KMS-11 (cell line): ENCODE results near the gene PHAF1.

Experiments
- H2AFZ ChIP-seq: fragments of 200-600 bp; sonication (generic); 2 replicates; pipeline ENCODE4 v1.6.1; 2016; ENCODE audit warnings: antibody characterized with exemption, mixed run types, low read depth
- H3K27ac ChIP-seq: fragments of 200-600 bp; sonication (generic); 2 replicates; pipeline ENCODE4 v1.6.1; 2016; ENCODE audit warnings: mild to moderate bottlenecking, mixed run types
- H3K27me3 ChIP-seq: fragments of 200-600 bp; sonication (generic); 2 replicates; pipeline ENCODE4 v1.6.1; 2017; ENCODE audit warnings: mild to moderate bottlenecking, low read depth, mixed run types, moderate library complexity; ENCODE audit not compliant: insufficient read depth
- H3K36me3 ChIP-seq: fragments of 200-600 bp; sonication (generic); 2 replicates; pipeline ENCODE4 v1.6.1; 2017; ENCODE audit warnings: mild to moderate bottlenecking, mixed run types; ENCODE audit not compliant: insufficient read depth
- H3K4me1 ChIP-seq: fragments of 200-600 bp; sonication (generic); 2 replicates; pipeline ENCODE4 v1.6.1; 2016; ENCODE audit warnings: mild to moderate bottlenecking, low read depth, mixed run types; ENCODE audit not compliant: poor library complexity, severe bottlenecking
- H3K4me2 ChIP-seq: fragments of 200-600 bp; sonication (generic); 2 replicates; pipeline ENCODE4 v1.7.0; 2016; ENCODE audit warnings: mild to moderate bottlenecking, mixed run types
- H3K4me3 ChIP-seq: fragments of 200-600 bp; sonication (generic); IDR thresholded peaks from 2 replicates; pipeline ENCODE4 v1.6.1; 2017; ENCODE audit warnings: low read depth, low read length, mixed read lengths; ENCODE audit not compliant: insufficient read depth
- H3K79me2 ChIP-seq: fragments of 200-600 bp; sonication (generic); 2 replicates; pipeline ENCODE4 v1.6.1; 2016; ENCODE audit warnings: low read depth, mixed run types; ENCODE audit not compliant: insufficient read depth
- H3K9ac ChIP-seq: fragments of 200-600 bp; sonication (generic); 2 replicates; pipeline ENCODE4 v1.6.1; 2016; ENCODE audit warnings: mild to moderate bottlenecking, mixed run types
- H4K20me1 ChIP-seq: fragments of 200-600 bp; sonication (generic); 2 replicates; pipeline ENCODE4 v1.6.1; 2016; ENCODE audit warnings: mild to moderate bottlenecking, mixed run types; ENCODE audit not compliant: insufficient read depth
- TF ChIP-seq, protein P1 (sequence below): fragments of 200-600 bp; sonication (generic); conservative IDR thresholded peaks from 2 replicates; pipeline ENCODE4 v1.6.1; 2017; ENCODE audit warnings: low read depth, mild to moderate bottlenecking, antibody characterized with exemption, low read length, moderate library complexity, mixed read lengths

PHAF1 gene

DNA sequence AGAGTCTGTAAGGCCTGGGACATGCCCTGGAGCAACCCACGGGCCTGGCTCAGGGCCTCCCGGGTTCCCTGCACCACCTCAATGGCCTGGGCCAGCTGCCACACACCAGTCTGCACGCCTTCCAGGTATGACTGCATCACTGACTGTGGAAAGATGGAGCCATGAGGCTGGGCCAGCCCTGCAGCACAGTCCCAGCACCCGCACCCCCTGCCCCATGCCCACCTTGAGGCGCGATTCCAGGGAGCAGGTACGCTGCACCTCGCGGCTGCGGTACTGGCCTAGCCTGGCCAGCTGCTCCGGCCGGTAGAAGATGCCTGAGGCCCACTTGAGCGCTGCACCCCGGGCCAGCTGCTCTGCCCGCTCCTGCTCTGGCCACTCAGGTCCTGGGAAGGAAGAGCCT lies 79.1 kb downstream of the PHAF1 start:
- H3K4me2 ChIP-seq, result no peak overlapping the region
- no peaks in the 10 kb centered on the region for H4K20me1 ChIP-seq
- peaks cover 16% of the 10 kb centered on the region for H3K4me1 ChIP-seq
- no peak overlapping the region for H2AFZ ChIP-seq
- peaks cover 17% of the 10 kb centered on the region; the same call in 1 of the 2 replicates for H3K27me3 ChIP-seq
- H3K4me3 ChIP-seq, result no peak overlapping the region
- H3K27ac ChIP-seq, result no peak overlapping the region
- no peaks in the 10 kb centered on the region for H3K36me3 ChIP-seq
- H3K79me2 ChIP-seq, result peaks cover 18% of the 10 kb centered on the region
- TF ChIP-seq, protein P1, sequence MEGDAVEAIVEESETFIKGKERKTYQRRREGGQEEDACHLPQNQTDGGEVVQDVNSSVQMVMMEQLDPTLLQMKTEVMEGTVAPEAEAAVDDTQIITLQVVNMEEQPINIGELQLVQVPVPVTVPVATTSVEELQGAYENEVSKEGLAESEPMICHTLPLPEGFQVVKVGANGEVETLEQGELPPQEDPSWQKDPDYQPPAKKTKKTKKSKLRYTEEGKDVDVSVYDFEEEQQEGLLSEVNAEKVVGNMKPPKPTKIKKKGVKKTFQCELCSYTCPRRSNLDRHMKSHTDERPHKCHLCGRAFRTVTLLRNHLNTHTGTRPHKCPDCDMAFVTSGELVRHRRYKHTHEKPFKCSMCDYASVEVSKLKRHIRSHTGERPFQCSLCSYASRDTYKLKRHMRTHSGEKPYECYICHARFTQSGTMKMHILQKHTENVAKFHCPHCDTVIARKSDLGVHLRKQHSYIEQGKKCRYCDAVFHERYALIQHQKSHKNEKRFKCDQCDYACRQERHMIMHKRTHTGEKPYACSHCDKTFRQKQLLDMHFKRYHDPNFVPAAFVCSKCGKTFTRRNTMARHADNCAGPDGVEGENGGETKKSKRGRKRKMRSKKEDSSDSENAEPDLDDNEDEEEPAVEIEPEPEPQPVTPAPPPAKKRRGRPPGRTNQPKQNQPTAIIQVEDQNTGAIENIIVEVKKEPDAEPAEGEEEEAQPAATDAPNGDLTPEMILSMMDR, result no peak
- H3K9ac ChIP-seq, result no peak overlapping the region

DNA sequence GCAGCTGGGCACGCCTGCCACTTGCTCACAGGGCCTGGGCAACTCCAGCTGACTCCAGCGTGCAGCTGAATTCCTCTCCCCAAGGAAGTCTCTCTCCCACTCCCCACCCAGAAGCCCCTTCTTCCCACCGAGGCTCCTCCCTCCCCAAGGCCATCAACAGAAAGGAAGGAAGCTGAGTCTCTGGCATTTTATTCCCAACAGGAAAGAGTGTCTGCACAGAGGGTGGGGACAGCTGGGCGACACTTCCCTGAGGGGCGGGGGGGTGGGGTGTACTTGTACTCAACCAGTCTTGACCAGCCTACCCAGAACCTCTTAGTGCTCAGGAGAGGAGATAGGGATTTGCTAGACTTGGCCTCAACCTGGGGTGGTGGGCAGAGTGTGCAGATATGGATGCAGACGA lies 80.3 kb downstream of the PHAF1 start, which contains the start of gene EXOC3L1:
TSS of gene EXOC3L1 (minus strand) at position 96 of the 400 bp plus-strand sequence. CDS start 460 bp downstream, outside the sequence.
- H3K4me2 ChIP-seq, result no peak within 1 kb of the TSS
- TF ChIP-seq, protein P1, result no peak
- H3K4me3 ChIP-seq, result no peak within 1 kb of the TSS
- no peak within 1 kb of the TSS for H2AFZ ChIP-seq
- H3K36me3 ChIP-seq, result no peaks in the 10 kb centered on the region
- peaks cover 24% of the 10 kb centered on the region for H3K79me2 ChIP-seq
- peaks cover 17% of the 10 kb centered on the region; the same call in 1 of the 2 replicates for H3K27me3 ChIP-seq
- H3K27ac ChIP-seq, result no peak within 1 kb of the TSS
- peaks cover 19% of the 10 kb centered on the region for H3K4me1 ChIP-seq
- no peak within 1 kb of the TSS for H3K9ac ChIP-seq
- H4K20me1 ChIP-seq, result no peaks in the 10 kb centered on the region

DNA sequence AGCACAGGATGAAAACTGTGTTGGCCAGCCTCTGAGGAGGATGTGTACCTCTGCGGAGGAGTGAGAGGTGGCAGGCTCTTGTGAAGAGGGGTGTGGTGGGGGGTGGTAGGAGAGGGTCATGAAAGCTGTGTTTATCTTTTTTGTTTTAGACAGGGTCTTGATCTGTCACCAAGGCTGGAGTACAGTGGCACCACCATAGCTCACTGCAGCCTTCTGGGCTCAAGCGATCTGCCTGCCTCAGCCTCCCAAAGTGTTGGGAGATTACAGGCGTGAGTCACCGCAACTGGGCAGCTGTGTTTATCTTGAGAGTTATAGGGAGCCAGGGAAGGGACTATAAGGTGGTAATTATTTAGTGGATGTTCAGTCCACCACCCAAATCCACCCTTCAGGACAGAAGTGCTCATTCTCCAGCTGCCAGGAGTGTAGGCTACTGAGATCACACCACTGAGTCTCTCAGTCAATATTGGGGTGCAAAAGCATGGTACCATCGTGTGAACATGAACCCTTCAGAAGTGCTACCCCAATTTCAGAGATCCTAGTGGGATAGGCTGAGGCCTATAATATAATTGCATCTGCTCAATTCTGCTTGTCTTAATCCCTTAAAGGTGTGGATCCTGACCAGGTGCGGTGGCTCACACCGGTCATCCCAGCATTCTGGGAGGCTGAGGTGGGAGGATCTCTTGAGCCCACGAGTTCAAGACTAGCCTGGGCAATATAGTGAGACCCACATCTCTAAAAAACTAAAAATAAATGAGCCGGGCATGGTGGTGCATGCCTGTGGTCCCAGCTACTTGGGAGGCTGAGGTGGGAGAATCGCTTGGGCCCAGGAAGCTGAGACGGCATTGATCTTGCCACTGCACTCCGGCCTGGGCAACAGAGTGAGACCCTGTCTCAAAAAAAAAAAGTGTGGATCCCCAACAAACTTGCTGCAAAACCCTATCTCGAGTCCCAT lies 81.0 kb downstream of the PHAF1 start:
- no peak overlapping the region for H2AFZ ChIP-seq
- no peak overlapping the region for H3K4me3 ChIP-seq
- TF ChIP-seq, protein P1, result no peak
- H3K9ac ChIP-seq, result no peak overlapping the region
- no peaks in the 10 kb centered on the region for H4K20me1 ChIP-seq
- H3K27ac ChIP-seq, result no peak overlapping the region
- peaks cover 19% of the 10 kb centered on the region for H3K4me1 ChIP-seq
- no peak overlapping the region for H3K4me2 ChIP-seq
- peaks cover 24% of the 10 kb centered on the region for H3K79me2 ChIP-seq
- no peaks in the 10 kb centered on the region for H3K36me3 ChIP-seq
- H3K27me3 ChIP-seq, result peaks cover 14% of the 10 kb centered on the region; the same call in 1 of the 2 replicates

DNA sequence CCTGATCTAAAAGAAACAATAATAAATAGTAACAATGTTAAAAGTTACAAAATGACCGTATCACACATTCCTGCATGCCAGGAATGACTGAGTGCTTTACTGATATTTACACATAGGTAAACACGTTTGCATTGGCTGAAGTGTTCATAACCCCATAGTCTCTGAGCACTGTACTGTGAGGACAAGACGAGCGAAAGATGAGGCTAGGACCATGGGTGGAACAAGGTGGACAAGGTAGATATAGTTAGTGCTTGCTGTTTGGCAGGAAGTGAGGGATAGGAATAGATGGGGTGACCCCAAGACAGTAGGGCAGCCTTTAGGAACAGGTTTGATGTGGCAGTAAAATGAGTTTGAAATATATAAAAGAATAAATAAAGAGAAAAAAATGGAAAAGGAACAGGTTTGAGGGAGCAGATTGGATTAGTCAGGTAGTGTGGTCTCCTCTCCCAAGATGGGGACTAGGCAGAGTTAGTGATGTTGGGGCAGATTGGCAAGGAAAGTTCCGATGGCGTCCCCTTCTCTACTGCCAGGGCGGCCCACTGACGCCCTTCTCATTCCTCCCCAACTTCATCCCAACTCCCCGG lies 81.8 kb downstream of the PHAF1 start:
- no peaks in the 10 kb centered on the region; the same call in 1 of the 2 replicates for H3K36me3 ChIP-seq
- H3K27ac ChIP-seq, result no peak overlapping the region

More for the DNA sequence above, 81.8 kb downstream of the PHAF1 start:
- no peak overlapping the region for H3K4me3 ChIP-seq
- peak overlapping the region; percentile 95; the same call in 1 of the 2 replicates for H3K4me2 ChIP-seq
- H4K20me1 ChIP-seq, result no peaks in the 10 kb centered on the region
- H2AFZ ChIP-seq, result peak overlapping the region; percentile 28; the same call in 1 of the 2 replicates
- TF ChIP-seq, protein P1, result no peak
- peaks cover 6% of the 10 kb centered on the region; the same call in 1 of the 2 replicates for H3K27me3 ChIP-seq
- peaks cover 24% of the 10 kb centered on the region for H3K79me2 ChIP-seq
- H3K4me1 ChIP-seq, result peaks cover 19% of the 10 kb centered on the region
- H3K9ac ChIP-seq, result no peak overlapping the region
